ENCODE results near the gene TAOK3. TPM values are rescaled to one million over a fixed set of nuclear protein-coding genes. Genes with fewer than 3 reads are reported as not detected.
"Not testable (repeated sequence)": the region's sequence is repeated elsewhere in the genome, so short reads cannot be mapped to it uniquely, and the experiment has no call there.

Gene TAOK3
- total RNA-seq, 1 donor from 2014 or later = 10.4 TPM

GRCh38 chr12:118358612-118359540, 13.8 kb downstream of the TAOK3 start:
- no peak for TF ChIP-seq CTCF (conservative IDR thresholded peaks at IDR 0.05; ENCODE audit: low read depth, low read length)
- H3K4me3 ChIP-seq (ENCODE audit: low read depth, low read length) = no peak overlapping the region
- no peak for DNase-seq (ENCODE audit: low read depth)

- no peak overlapping the region for H3K4me3 ChIP-seq (ENCODE audit: low read depth, low read length)
- TF ChIP-seq CTCF (conservative IDR thresholded peaks at IDR 0.05; ENCODE audit: low read depth, low read length) = no peak
- no peak for DNase-seq (ENCODE audit: low read depth)
Observed at GRCh38 chr12:118358008-118358359, 14.7 kb downstream of the TAOK3 start.

- TF ChIP-seq CTCF (conservative IDR thresholded peaks at IDR 0.05; ENCODE audit: low read depth, low read length) = no peak
- no peak overlapping the region for H3K4me3 ChIP-seq (ENCODE audit: low read depth, low read length)
- no peak for DNase-seq (ENCODE audit: low read depth)
Observed at GRCh38 chr12:118357257-118358007, 15.3 kb downstream of the TAOK3 start.

- DNase-seq (ENCODE audit: low read depth) = no peak
- no peak overlapping the region for H3K4me3 ChIP-seq (ENCODE audit: low read depth, low read length)
- TF ChIP-seq CTCF (conservative IDR thresholded peaks at IDR 0.05; ENCODE audit: low read depth, low read length) = no peak
Observed at GRCh38 chr12:118356809-118357256, 15.9 kb downstream of the TAOK3 start.

- no peak for TF ChIP-seq CTCF (conservative IDR thresholded peaks at IDR 0.05; ENCODE audit: low read depth, low read length)
- no peak for DNase-seq (ENCODE audit: low read depth)
- H3K4me3 ChIP-seq (ENCODE audit: low read depth, low read length) = no peak overlapping the region
Observed at GRCh38 chr12:118355843-118356242, 16.9 kb downstream of the TAOK3 start.

- no peak for DNase-seq (ENCODE audit: low read depth)
Observed at GRCh38 chr12:118354903-118355302, 17.8 kb downstream of the TAOK3 start.

GRCh38 chr12:118354503-118354902, 18.2 kb downstream of the TAOK3 start:
- not testable (repeated sequence) for DNase-seq (ENCODE audit: low read depth); H3K4me3 ChIP-seq (ENCODE audit: low read depth, low read length)

More at GRCh38 chr12:118354903-118355302, 17.8 kb downstream of the TAOK3 start:
- no peak for TF ChIP-seq CTCF (conservative IDR thresholded peaks at IDR 0.05; ENCODE audit: low read depth, low read length)
- H3K4me3 ChIP-seq (ENCODE audit: low read depth, low read length) = no peak overlapping the region

Measured in epithelial cell of proximal tubule (primary cell).